Erythroblast (primary cell): ENCODE data around the gene FBXO42.
A peak's percentile ranks its signal among the peaks of the same experiment; 100 is the strongest.
"Not testable (repeated sequence)": the region's sequence is repeated elsewhere in the genome, so short reads cannot be mapped to it uniquely, and the experiment has no call there.

Source experiments
- DNase-seq, 2 experiments: peaks; one replicate each; lab custom pipeline; 2025; lab: John Stamatoyannopoulos, UW
- GATA1 ChIP-seq: IDR thresholded peaks from 2 replicates; pipeline ENCODE4 v1.6.1; 2011; ENCODE audit warnings: low read depth, mild to moderate bottlenecking, control low read depth, low read length, moderate library complexity
- POLR2A ChIP-seq: IDR thresholded peaks from 2 replicates; pipeline ENCODE4 v1.6.1; 2011; ENCODE audit warnings: mild to moderate bottlenecking, low read length

The FBXO42 gene

GRCh38 chr1:16279186-16279585, 73.1 kb downstream of the FBXO42 start:
- no peak for TF ChIP-seq GATA1

GRCh38 chr1:16276302-16277030, 75.8 kb downstream of the FBXO42 start:
- TF ChIP-seq POLR2A (no peak), GATA1 (no peak)
- no peak for DNase-seq

More at GRCh38 chr1:16279186-16279585, 73.1 kb downstream of the FBXO42 start:
- no peak for DNase-seq

- no peak for DNase-seq
- TF ChIP-seq POLR2A (no peak), GATA1 (no peak)
Observed at GRCh38 chr1:16275591-16275990, 76.7 kb downstream of the FBXO42 start.

GRCh38 chr1:16267690-16268180, 84.5 kb downstream of the FBXO42 start:
- no peak for DNase-seq
- TF ChIP-seq GATA1, result no peak
- no peak for TF ChIP-seq POLR2A

- peak; percentile 67 to 81 for DNase-seq
- TF ChIP-seq GATA1 (no peak), POLR2A (no peak)
Observed at GRCh38 chr1:16266411-16267118, 85.7 kb downstream of the FBXO42 start.

- no peak for TF ChIP-seq POLR2A
- TF ChIP-seq GATA1, result no peak
- no peak for DNase-seq
Observed at GRCh38 chr1:16262067-16262466, 90.2 kb downstream of the FBXO42 start.

- TF ChIP-seq POLR2A (no peak), GATA1 (no peak)
- DNase-seq, result no peak
Observed at GRCh38 chr1:16260814-16261213, 91.5 kb downstream of the FBXO42 start.

GRCh38 chr1:16258591-16259135, 93.6 kb downstream of the FBXO42 start:
- TF ChIP-seq GATA1 (no peak), POLR2A (no peak)
- no peak for DNase-seq

- TF ChIP-seq POLR2A (no peak), GATA1 (no peak)
- no peak for DNase-seq
Observed at GRCh38 chr1:16257968-16258367, 94.3 kb downstream of the FBXO42 start.

- DNase-seq, result not testable (repeated sequence)
Observed at GRCh38 chr1:16257556-16257955, 94.7 kb downstream of the FBXO42 start.

GRCh38 chr1:16256478-16256877, 95.8 kb downstream of the FBXO42 start:
- TF ChIP-seq POLR2A, result no peak

GRCh38 chr1:16254263-16254928, 97.9 kb downstream of the FBXO42 start:
- TF ChIP-seq GATA1 (no peak), POLR2A (no peak)
- DNase-seq, result no peak

More at GRCh38 chr1:16256478-16256877, 95.8 kb downstream of the FBXO42 start:
- no peak for DNase-seq

GRCh38 chr1:16253332-16253922, 98.9 kb downstream of the FBXO42 start:
- no peak for DNase-seq
- no peak for TF ChIP-seq GATA1
- no peak for TF ChIP-seq POLR2A

GRCh38 chr1:16252912-16253311, 99.4 kb downstream of the FBXO42 start:
- TF ChIP-seq POLR2A (no peak), GATA1 (no peak)
- DNase-seq, result peak in 1 of 2 experiments; percentile 42
